Measurements from ENCODE around the gene PEX26.
"Not testable (repeated sequence)": the region's sequence is repeated elsewhere in the genome, so short reads cannot be mapped to it uniquely, and the experiment has no call there.

Gene PEX26

DNA sequence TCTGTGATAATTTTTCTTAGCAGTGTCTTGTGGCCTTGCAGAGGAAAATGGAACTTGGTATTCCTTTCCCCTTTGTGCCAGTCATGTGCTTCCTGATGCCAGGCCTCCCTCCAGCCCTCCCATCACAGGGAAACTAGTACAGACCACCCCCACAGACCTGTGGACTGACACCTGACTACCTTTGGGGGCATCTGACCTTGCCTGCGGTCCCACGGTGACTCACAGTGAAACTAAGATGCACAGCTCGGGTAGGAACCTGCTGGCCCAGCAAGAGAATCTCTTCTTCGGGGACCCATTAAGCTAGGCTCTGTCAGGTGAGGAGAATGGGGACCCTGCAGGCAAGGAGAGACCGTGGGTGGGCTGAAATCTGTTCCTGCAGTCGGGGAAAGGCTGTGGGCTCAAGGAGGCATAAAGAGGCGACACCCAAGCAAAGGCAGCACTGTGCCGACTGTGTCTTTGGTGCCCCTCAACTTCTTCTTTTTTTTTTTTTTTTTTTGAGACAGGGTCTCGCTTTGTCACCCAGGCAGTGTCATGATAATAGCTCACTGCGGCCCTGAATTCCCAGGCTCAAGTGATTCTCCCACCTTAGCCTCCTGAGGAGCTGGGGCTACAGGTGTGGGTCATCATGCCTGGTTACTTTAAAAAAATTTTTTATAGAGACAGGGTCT, 20.8 kb upstream of the PEX26 start:
- no peak for DNase-seq

DNA sequence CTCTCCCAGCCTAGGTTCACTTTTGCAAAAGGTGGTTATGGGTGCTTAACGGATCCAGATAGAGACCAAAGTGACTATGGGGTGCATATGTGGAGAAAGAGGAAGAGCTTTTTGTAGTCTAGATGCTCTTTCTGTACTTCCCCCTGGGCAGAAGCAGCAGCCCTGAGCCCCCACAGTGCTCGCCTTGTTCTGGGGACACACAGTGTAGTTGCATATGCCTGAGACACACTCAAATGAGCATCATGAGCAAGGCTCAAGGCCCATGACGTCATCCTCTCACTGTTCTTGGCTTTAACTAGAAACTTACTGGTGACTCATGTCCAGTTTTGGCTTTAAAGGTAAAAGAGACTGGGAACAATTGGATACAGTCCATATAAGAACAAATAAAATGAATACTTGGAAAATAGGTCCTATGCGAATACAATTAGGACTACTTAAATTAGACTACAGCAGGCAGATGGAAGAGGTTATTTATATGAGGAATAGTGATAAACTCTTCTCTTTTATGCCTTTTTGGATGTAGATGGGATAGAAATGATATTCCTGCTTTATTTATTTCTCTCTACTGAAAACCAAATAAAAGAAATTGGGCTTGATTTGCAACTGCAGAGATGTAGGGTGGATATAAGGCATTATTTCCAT, 20.1 kb upstream of the PEX26 start:
- no peak for DNase-seq

DNA sequence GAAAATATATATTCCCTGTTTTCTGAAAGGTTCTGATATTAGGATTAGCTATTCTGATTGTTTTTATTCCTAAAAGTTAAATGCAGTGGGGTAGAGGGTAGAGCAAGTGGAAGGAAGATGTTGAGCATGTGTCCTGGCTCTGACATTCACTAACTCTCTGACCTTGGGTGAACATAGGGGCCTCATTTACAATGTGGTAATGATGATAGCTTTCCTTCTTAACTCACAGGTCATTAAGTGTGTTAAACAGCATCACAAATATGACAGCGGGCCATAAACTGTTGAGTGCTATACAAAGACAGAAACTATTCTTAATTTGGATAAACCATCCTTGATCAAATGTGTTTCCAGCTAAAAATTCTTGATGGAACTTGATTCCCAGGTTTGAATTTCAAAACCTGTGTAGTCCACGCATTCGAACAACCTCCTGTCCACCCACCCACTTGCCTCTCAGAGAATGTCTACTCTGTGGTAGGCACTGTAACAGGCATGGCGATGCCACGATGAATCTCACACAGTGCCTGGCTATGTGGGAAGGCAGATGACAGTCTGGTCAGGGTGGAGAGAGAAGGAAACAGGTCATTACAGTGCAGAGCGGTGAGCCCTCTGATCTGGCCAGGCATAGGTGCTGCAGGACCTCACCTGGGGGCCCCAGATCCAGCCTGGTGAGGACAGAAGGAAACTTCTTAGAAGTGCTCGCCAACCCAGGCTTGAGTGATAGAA, 19.3 kb upstream of the PEX26 start:
- DNase-seq = no peak

- no peak for DNase-seq
These were observed 18.7 kb upstream of the PEX26 start for GRCh38 chr22:18059094-18059417.

- DNase-seq = no peak
These were observed 18.3 kb upstream of the PEX26 start for GRCh38 chr22:18059473-18059872.

DNA sequence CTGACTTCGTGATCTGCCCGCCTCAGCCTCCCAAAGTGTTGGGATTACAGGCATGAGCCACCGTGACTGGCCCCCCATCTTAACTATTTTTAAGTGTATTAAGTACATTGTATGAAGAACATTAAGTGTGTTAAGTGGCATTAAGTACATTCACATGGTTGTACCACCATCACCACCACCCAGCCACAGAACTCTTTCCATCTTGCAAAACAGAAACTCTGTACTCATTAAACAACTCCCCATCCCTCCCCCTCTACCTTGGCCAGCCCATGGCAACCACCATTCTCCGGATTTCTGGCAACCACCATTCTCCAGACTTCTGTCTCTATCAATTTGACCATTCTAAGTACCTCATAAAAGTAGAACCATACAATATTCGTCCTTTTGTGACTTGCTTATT, 17.8 kb upstream of the PEX26 start:
- DNase-seq = no peak

- no peak for DNase-seq
These were observed 16.9 kb upstream of the PEX26 start for GRCh38 chr22:18060646-18061620.

- DNase-seq = no peak
These were observed 15.4 kb upstream of the PEX26 start for GRCh38 chr22:18062421-18062820.

- no peak for DNase-seq
These were observed 14.5 kb upstream of the PEX26 start for GRCh38 chr22:18063306-18063705.

DNA sequence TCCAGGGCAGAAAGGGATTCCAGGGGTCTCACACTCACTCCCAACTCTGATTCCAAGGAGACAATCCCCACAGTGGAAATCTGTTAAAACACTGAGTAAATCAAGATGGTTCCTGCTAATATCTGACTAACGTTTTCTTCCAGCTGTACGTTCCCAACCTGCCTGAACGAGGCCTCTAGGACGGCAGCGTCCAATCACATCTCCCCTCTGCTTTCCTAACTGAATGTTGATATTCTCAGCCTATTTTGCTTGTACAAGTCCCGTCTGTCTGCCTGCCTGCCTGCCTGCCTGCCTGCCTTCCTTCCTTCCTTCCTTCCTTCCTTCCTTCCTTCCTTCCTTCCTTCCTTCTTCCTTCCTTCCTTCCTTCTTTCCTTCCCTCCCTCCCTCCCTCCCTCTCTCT, 14.1 kb upstream of the PEX26 start:
- DNase-seq = not testable (repeated sequence)

- no peak for DNase-seq
These were observed 13.2 kb upstream of the PEX26 start for GRCh38 chr22:18064636-18065035.

DNA sequence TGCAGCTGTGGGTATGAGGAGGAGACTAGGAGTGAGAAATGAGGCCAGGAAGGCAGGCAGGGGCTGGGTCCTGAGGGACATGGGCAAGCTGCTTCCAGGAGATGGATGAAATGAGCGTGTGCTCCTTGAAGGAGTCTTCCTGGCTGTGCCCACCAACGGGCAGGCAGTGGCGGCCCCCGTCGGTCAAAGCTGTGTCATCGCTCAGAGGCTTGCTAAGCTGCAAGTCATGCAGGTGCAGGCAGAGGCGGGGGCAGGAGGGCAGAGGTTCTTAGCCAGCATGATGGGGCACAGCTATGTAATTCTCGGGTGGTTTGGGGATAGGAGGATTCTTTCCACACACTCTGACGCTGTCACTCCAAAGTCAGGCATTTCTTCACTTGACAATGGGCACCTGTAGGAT, 12.5 kb upstream of the PEX26 start:
- no peak for DNase-seq

DNA sequence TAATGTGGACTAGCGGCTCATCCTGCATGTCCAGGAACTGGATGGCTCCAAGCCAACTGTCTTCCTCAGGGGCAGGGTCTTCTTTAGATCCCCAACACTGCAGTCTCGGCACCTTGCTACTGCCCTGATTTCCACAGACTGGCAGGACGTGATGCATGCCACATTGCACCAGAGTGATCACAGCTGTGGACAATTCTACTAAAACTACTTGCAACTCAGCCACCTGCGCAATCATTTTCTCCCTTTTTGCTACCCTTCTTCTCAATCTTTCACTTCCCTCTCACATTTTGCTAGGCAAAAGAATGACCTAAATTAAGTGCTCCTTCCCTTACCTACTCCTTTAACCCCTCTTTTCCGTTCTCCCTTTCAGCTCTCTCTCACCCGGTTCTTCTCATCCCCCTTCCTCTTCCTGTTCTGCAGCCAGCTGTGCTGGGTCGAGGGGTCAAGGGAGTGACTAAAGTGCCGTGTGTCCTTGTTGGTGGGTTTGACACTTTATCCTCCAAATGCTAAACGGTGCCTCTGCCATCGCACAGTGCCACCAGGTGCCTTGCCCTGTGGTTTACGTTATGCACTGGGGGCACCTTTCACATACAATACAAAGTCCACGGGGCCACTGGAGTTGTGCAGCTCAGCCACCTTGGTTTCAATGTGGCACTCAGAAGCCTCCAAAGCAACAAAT, 11.5 kb upstream of the PEX26 start:
- no peak for DNase-seq

DNA sequence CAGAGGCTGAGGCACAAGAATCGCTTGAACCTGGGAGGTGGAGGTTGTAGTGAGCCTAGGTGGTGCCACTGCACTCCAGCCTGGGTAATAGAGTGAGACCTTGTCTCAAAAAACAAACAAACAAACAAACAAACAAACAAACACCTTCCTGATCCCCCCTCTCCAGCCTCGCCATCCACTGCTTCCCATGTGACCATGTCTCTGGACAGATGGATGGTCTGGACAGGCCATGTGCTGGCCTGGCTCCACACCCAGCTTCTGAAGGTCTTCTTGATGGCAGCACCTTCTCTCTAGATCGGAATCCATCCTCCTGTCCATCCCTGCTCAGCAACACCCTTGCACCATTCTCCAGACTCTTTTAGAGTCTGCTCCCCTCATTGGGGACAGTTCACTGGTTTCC, 10.7 kb upstream of the PEX26 start:
- no peak for DNase-seq

GRCh38 chr22:18067548-18068341, 10.0 kb upstream of the PEX26 start:
- DNase-seq = no peak

- DNase-seq = no peak
These were observed 9.3 kb upstream of the PEX26 start for GRCh38 chr22:18068381-18068988.

- DNase-seq = no peak
These were observed 8.7 kb upstream of the PEX26 start for GRCh38 chr22:18069041-18069440.

DNA sequence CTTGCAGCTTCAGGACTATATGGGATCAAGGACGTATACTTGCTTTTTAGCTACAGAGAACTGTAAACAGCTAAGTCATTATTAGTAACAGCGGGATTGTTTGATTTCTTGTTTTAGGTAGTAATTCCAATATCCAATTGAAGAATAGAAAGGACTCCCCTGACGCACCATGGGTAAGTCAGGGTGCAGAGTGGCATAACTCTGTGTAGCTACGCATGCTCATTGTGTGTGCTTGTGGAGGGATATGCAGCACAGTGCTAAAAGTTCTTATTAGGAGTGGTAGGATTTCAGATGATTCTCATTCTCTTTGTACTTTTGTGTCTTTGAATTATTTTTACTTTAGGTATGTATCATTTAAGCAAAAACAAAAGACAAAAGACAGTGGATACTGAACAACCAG, 7.7 kb upstream of the PEX26 start:
- no peak for DNase-seq

DNA sequence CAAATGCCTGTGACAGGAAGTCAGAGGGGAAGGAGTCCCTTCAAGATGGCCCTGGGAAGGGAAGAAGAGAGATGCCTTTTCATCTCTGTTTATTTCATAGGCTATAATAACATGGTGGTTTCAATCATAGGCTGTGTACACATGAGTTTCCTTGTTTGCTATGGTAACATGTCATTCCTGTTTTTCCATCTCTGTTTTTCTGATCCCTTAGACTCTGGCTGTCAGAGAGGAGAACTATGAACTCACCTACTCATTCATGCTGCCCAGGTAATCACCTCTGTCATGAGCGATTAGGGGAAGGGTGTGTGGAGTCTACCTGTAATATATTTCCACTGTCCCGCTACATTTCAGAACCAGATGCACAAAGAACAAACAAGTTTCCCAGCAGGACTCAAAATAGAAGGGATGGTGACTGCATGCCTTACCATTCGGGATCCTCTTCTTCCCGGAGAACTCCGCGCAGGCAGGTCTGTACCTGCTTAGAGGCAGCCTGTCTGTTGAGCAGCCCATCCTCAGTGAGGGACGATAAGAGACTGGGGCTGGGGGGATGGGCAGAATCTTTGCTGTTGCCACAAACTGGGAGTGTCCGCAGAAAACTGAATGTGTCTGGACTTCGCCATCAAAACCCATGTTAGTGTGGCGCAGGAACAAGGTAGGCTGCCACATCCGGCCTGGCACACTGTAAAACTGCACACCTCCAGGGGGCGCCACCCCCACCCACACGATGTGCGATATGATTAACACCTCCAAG, 7.1 kb upstream of the PEX26 start:
- DNase-seq = no peak

- not testable (repeated sequence) for DNase-seq
These were observed 6.4 kb upstream of the PEX26 start for GRCh38 chr22:18071307-18071967.

Data from activated naive CD4-positive, alpha-beta T cell treated with Interleukin-2 at 50 U/mL for 16 hours (primary cell).